Activated CD4-positive, alpha-beta T cell treated with anti-CD3 and anti-CD28 coated beads, Interleukin-2, amount 10 ng/mL, durations not matched to agents 24 days and 14 days (primary cell): ENCODE data around the gene NXN. TPM values are rescaled to one million over a fixed set of nuclear protein-coding genes. Genes with fewer than 3 reads are reported as not detected.
"Not testable (repeated sequence)": the region's sequence is repeated elsewhere in the genome, so short reads cannot be mapped to it uniquely, and the experiment has no call there.

Experiments
- DNase-seq: peaks from one replicate; pipeline ENCODE4 v3.0.0; 2022
- H3K27ac Mint-ChIP-seq: one replicate; pipeline ENCODE4 v1.8.0; 2022; ENCODE audit warnings: mild to moderate bottlenecking, mixed read lengths
- H3K27me3 Mint-ChIP-seq: one replicate; pipeline ENCODE4 v1.8.0; 2022; ENCODE audit warnings: mixed read lengths
- H3K36me3 Mint-ChIP-seq: one replicate; pipeline ENCODE4 v1.8.0; 2022; ENCODE audit warnings: low read depth, mild to moderate bottlenecking, mixed read lengths
- H3K4me1 Mint-ChIP-seq: one replicate; pipeline ENCODE4 v1.8.0; 2021; ENCODE audit warnings: mixed read lengths
- H3K4me3 Mint-ChIP-seq: one replicate; pipeline ENCODE4 v1.8.0; 2022; ENCODE audit warnings: mild to moderate bottlenecking, moderate library complexity, mixed read lengths
- H3K9me3 Mint-ChIP-seq: one replicate; pipeline ENCODE4 v1.8.0; 2021; ENCODE audit warnings: mixed read lengths
- intact Hi-C: fragments of 100-400 bp; cut with micrococcal nuclease; formaldehyde crosslinking; loops from one replicate; pipeline ENCODE4 v1.15.1; 2023
- total RNA-seq: library from RNA; stranded (reverse); gene quantifications from 2 replicates; pipeline ENCODE4 v1.2.3, GENCODE V29; 2022

The NXN gene
- total RNA-seq, 1 donor from 2014 or later: 0.14 TPM

DNA sequence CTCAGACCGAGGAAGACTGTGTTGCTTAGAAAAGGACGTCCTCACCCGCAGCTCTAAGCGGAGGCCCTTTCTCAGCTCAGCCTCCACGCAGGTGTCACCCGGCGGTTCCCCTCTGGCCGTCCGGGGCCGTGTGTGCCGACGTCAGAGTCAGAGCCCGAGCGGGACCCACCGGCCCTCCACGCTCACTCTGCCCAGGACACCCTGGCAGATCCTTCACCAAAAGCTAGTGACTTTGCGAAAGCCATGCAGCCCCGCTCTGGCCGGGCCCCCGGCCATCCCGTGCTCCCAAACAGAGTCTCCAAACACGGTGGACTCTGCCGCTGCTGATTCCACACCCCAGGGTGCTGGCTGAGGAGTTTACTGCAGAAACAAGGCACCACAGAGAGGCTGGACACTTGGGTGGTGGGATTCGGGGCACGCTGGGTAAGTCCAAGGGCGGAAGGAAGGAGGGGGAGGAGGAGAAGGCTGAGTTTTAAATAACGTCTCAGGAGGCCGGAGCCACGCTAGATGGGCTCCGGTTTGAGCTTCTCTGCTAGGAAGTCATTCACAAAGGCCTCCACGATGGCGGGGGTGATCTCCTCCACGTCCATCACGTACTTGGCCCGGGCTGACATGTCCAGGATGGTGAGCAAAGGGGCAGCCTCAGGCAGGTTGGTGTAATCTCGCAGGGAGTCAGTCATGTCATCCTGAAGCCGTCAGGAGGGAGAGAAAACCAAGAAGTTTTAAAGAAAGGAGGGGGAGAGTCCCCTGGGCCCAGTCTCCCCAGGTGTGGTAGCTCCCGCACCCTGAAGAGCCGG lies 178.9 kb downstream of the NXN start:
- Mint-ChIP-seq H3K27me3 (no peaks in the 10 kb centered on the region), H3K9me3 (no peaks in the 10 kb centered on the region), H3K4me3 (no peak overlapping the region), H3K4me1 (no peaks in the 10 kb centered on the region), H3K36me3 (peaks cover 2% of the 10 kb centered on the region), H3K27ac (no peak overlapping the region)
- no peak for DNase-seq
- intact Hi-C loops: no loop called here

DNA sequence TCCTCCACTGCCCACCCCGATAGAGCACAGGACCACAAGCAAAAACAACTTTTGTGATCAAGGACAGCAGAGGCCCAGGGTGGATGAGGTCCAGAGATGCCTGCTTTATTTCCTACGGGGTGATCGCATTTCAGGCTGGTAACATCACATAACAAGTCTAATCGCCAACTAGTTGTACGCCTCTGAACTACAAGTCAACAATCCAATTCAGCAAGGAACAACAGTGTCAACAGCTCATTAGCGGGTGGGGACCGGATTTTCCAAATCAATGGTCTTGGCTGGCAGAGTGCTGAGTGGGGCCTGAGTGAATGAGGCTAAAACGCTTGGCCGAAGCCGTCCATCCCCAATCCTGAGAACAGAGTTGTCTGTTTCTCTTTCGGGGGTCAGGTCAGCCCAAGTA lies 180.3 kb downstream of the NXN start:
- no peak overlapping the region for H3K4me3 Mint-ChIP-seq
- no peaks in the 10 kb centered on the region for H3K27me3 Mint-ChIP-seq
- no peak overlapping the region for H3K27ac Mint-ChIP-seq
- H3K9me3 Mint-ChIP-seq: no peaks in the 10 kb centered on the region
- no peak for DNase-seq
- intact Hi-C loops: loop anchor here (5.0 kb wide), 1 partner anchor 198 kb away; the partner anchor contains the start of gene TIMM22
- H3K4me1 Mint-ChIP-seq: peaks cover 4% of the 10 kb centered on the region
- H3K36me3 Mint-ChIP-seq: peaks cover 5% of the 10 kb centered on the region

DNA sequence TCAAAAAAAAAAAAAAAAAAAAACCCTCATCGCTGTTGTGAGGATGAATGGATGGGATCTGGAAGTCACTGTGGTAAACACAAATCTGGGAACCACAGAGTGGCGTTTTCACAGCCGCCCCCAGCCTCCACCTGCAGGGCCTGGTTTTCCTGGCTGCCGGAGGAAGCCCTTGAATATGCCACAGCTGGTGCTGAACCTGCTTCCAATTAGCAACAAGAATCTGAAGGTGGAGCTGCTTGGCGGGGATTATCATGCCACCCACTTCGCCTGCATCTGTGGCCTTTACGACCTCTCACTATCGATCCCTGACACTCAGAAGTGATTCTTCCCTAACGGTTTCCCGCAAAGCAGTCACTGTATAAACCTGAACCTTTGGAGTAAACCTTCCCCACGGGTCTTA lies 181.3 kb downstream of the NXN start:
- peaks cover 4% of the 10 kb centered on the region for H3K4me1 Mint-ChIP-seq
- no peak overlapping the region for H3K4me3 Mint-ChIP-seq
- H3K27me3 Mint-ChIP-seq: no peaks in the 10 kb centered on the region
- peaks cover 6% of the 10 kb centered on the region for H3K36me3 Mint-ChIP-seq
- intact Hi-C loops: loop anchor here (5.0 kb wide), 1 partner anchor 199 kb away; the partner anchor contains the start of gene TIMM22
- H3K9me3 Mint-ChIP-seq: no peaks in the 10 kb centered on the region
- H3K27ac Mint-ChIP-seq: no peak overlapping the region
- DNase-seq: no peak

DNA sequence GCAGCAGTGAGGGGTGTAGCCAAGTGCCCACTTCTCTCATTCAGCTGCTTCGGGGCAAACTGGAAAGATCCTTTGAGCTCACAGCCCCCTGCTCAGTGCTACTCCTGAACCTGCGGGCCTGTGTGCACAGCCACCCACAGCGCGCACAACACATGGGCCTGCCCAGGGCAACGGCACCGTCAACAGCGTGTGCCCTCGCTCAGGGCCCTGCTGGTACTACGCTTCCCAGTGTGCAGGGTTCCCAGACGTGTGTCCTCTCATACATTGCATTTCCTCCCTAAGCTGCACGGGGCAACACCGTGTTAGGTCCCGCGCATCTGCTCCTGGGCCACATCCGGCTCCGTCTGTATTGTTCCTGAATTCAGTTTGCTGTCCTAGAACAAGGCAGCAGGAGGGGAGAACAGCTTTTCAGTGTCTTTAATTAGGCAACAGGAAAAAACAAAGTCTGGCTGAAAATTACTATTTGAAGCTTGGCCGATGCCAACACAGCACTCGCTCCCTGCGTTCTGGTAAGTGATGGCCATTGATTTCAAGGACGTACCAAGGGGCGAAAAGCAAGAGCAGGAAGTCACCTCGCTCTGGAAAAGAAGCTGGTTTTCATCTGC lies 182.2 kb downstream of the NXN start:
- intact Hi-C loops: loop anchor here (5.0 kb wide), 1 partner anchor 200 kb away; the partner anchor contains the start of gene TIMM22
- peaks cover 4% of the 10 kb centered on the region for H3K4me1 Mint-ChIP-seq
- H3K4me3 Mint-ChIP-seq: no peak overlapping the region
- H3K27ac Mint-ChIP-seq: no peak overlapping the region
- DNase-seq: no peak
- no peaks in the 10 kb centered on the region for H3K27me3 Mint-ChIP-seq
- H3K36me3 Mint-ChIP-seq: peaks cover 11% of the 10 kb centered on the region
- H3K9me3 Mint-ChIP-seq: no peaks in the 10 kb centered on the region

DNA sequence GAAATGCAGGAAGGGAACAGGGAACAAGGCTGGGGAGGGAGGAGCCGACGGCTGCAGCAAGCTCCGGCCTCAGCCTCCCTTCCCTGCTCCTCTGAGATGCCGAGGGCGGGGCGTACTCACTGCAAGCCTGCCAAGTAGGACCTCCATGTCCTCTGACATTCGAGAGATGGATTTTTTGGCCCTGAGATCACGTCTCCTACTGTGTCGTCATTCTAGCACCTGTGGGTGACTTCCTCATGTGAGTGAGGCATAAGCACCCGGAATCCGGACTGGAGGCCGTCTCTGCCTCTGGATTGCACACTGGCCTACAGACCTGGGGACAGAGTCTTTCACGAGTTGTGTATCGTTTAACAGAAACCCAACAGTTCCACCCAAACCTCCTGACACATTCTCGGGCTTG lies 183.0 kb downstream of the NXN start:
- intact Hi-C loops: loop anchor here (5.0 kb wide), 1 partner anchor 201 kb away; the partner anchor contains the start of gene TIMM22
- no peaks in the 10 kb centered on the region for H3K9me3 Mint-ChIP-seq
- H3K36me3 Mint-ChIP-seq: peaks cover 16% of the 10 kb centered on the region
- no peak overlapping the region for H3K27ac Mint-ChIP-seq
- H3K27me3 Mint-ChIP-seq: no peaks in the 10 kb centered on the region
- DNase-seq: no peak
- H3K4me3 Mint-ChIP-seq: no peak overlapping the region
- peaks cover 4% of the 10 kb centered on the region for H3K4me1 Mint-ChIP-seq

DNA sequence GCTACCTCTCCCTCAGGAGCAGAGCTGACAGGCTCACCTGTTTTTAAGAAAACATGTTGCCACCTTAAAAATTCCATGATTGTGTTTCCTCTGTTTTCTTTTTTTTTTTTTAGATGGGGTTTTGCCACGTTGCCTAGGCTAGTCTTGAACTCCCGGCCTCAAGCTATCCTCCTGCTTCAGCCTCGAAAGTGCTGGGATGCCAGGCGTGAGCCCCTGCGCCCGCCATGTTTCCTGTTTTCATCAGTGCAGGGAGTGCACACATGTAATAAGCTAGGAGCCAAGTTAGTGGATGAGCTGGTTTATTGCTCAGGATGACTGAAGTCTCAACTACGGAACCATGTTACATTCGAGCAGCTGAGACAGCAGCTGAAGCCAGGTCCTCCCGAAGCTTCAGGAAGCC lies 183.9 kb downstream of the NXN start:
- DNase-seq: no peak
- intact Hi-C loops: loop anchor here (1.0 to 5.0 kb wide), 2 partner anchors 186 to 202 kb away; partner anchors contain the start of gene TIMM22
- no peak overlapping the region for H3K4me3 Mint-ChIP-seq
- no peaks in the 10 kb centered on the region for H3K27me3 Mint-ChIP-seq
- H3K27ac Mint-ChIP-seq: no peak overlapping the region
- H3K4me1 Mint-ChIP-seq: peaks cover 4% of the 10 kb centered on the region
- no peaks in the 10 kb centered on the region for H3K9me3 Mint-ChIP-seq
- H3K36me3 Mint-ChIP-seq: peaks cover 23% of the 10 kb centered on the region

DNA sequence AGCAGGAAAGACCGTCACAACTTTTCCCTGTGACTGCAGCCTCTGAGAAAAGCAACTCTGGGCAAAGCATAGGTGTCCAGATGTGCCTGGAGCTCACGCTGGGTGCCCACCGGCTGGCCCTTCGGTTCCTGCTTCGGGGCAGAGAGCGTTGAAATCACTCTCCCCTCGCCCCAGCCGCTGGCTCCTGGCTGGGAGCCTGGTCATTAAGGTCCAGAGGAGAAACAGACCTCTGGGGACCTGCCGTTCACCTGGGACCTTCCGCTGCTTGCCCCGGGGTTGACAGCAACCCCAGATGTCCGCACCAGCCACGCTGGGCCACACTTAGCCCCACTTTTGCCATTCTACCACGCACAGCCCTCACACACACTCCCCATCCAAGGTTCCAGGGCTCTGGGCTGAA lies 184.3 kb downstream of the NXN start:
- Mint-ChIP-seq H3K27me3 (no peaks in the 10 kb centered on the region), H3K9me3 (no peaks in the 10 kb centered on the region), H3K4me1 (peaks cover 4% of the 10 kb centered on the region), H3K4me3 (no peak overlapping the region), H3K36me3 (peaks cover 23% of the 10 kb centered on the region), H3K27ac (no peak overlapping the region)
- intact Hi-C loops: loop anchor here (1.0 to 5.0 kb wide), 2 partner anchors 186 to 202 kb away; partner anchors contain the start of gene TIMM22
- DNase-seq: no peak

DNA sequence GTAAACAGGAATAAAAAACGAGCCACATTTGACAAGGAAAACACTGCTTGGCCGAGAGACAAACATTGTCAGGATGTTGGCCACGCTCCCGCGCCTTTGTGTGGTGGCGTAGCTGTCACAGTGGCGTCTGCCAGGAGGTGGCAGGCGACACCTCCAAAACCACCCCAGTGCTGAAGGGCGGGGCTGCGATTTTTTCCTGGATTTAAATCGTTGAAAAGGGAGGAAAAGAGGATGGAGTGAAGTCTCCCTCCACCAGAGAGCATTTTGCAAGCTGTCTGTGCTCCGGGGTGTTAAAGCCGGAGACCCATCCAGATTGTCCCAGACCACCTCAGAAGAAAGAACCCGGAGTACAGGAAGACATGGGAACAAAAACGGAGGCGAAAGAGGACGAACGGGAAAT lies 184.7 kb downstream of the NXN start:
- Mint-ChIP-seq H3K27ac (no peak overlapping the region), H3K36me3 (peaks cover 25% of the 10 kb centered on the region), H3K4me1 (peaks cover 4% of the 10 kb centered on the region), H3K4me3 (no peak overlapping the region), H3K27me3 (no peaks in the 10 kb centered on the region), H3K9me3 (no peaks in the 10 kb centered on the region)
- peak; percentile 82 for DNase-seq
- intact Hi-C loops: loop anchor here (1.0 to 5.0 kb wide), 2 partner anchors 186 to 202 kb away; partner anchors contain the start of gene TIMM22

DNA sequence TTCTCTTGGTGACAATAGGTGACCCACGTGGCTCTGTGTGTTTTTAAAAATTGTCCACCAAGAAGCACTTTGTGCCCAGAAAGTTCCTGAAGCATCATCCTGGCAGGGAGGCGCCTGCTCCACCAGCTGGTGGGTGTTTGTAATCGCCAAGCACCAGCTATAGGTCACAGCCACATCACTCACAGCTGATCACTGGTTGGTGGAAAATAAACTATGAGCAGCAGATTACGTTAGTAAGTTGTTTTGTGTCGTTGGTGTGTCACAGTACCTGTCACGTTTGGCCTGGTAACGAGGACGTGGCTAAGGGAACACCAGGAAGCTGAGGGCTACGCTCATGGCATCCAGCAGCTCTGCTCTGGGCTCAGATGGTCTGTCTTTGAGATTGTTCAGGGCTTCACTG lies 187.3 kb downstream of the NXN start:
- H3K27me3 Mint-ChIP-seq: no peaks in the 10 kb centered on the region
- no peak overlapping the region for H3K27ac Mint-ChIP-seq
- intact Hi-C loops: no loop called here
- no peak for DNase-seq
- H3K4me1 Mint-ChIP-seq: peaks cover 4% of the 10 kb centered on the region
- peaks cover 36% of the 10 kb centered on the region for H3K36me3 Mint-ChIP-seq
- H3K4me3 Mint-ChIP-seq: no peak overlapping the region
- H3K9me3 Mint-ChIP-seq: no peaks in the 10 kb centered on the region

DNA sequence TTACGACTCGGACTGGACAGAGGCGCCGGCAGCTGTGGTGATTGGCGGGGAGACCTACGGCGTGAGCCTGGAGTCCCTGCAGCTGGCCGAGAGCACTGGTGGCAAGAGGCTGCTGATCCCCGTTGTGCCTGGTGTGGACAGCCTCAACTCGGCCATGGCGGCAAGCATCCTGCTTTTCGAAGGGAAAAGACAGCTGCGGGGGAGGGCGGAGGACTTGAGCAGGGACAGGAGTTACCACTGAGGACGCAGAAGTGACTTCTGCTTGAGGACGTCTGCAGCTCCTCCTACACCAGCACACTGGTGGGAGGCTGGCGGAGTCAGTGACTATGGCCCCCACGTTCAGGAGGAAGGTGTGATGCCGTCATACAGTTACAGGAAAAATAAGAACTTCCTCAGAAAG lies 187.7 kb downstream of the NXN start:
- intact Hi-C loops: no loop called here
- no peak overlapping the region for H3K27ac Mint-ChIP-seq
- H3K4me3 Mint-ChIP-seq: no peak overlapping the region
- H3K4me1 Mint-ChIP-seq: peaks cover 4% of the 10 kb centered on the region
- DNase-seq: no peak
- H3K27me3 Mint-ChIP-seq: no peaks in the 10 kb centered on the region
- H3K36me3 Mint-ChIP-seq: peaks cover 39% of the 10 kb centered on the region
- H3K9me3 Mint-ChIP-seq: no peaks in the 10 kb centered on the region

DNA sequence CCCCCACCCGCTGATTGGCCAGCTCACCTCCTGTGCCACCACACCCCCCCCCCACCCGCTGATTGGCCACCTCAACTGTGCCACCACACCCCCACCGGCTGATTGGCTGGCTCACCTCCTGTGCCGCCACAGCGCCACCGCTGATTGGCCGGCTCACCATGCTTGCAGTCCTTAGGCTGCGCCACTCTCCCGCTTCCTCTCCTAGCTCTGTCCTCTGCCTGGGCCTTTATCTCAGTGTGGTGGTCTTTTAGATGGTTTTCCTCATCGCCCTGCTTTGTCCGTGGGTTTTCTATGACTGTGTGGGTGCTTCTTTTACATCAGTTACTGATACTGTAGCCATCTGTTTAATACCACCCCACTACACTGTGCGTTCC lies 188.7 kb downstream of the NXN start:
- H3K4me1 Mint-ChIP-seq, H3K27me3 Mint-ChIP-seq, H3K9me3 Mint-ChIP-seq, H3K4me3 Mint-ChIP-seq, H3K27ac Mint-ChIP-seq, DNase-seq, intact Hi-C loops: not testable (repeated sequence)
- peaks cover 39% of the 10 kb centered on the region for H3K36me3 Mint-ChIP-seq

DNA sequence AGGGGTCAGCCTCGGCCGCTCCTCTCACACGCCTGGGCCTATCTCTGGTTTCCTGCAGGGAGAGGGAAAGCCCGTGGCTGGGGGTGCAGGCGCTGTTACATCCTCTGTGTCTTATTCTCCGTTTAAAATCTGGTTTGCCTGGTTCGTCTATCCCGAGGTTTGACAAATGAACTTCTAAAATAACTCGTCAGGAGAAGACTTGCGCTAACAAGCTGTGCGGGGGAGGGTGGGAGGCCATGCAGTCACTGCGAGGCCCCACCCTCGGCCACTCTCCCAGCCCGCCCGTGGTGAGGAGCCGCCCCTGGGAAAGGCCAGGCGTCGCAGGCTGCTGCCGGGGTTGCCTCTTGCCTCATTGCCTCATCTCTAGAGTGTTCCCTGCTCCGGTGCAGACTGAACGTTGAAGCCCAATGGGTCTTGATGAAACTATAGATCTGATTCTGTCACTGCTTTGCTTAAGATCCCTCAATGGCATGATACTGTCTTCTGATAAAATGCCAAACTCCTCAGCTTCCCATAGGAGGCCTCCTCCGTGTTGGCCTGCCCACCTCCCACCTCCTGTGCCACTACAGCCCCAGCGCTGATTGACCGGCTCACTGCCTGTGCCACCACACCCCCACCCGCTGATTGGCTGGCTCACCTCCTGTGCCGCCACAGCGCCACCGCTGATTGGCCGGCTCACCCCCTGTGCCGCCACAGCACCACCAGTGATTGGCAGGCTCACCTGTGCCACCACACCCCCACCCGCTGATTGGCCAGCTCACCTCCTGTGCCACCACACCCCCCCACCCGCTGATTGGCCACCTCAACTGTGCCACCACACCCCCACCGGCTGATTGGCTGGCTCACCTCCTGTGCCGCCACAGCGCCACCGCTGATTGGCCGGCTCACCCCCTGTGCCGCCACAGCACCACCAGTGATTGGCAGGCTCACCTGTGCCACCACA lies 189.4 kb downstream of the NXN start:
- H3K4me1 Mint-ChIP-seq, DNase-seq, intact Hi-C loops, H3K27me3 Mint-ChIP-seq, H3K9me3 Mint-ChIP-seq, H3K27ac Mint-ChIP-seq, H3K4me3 Mint-ChIP-seq: not testable (repeated sequence)
- H3K36me3 Mint-ChIP-seq: peaks cover 39% of the 10 kb centered on the region

DNA sequence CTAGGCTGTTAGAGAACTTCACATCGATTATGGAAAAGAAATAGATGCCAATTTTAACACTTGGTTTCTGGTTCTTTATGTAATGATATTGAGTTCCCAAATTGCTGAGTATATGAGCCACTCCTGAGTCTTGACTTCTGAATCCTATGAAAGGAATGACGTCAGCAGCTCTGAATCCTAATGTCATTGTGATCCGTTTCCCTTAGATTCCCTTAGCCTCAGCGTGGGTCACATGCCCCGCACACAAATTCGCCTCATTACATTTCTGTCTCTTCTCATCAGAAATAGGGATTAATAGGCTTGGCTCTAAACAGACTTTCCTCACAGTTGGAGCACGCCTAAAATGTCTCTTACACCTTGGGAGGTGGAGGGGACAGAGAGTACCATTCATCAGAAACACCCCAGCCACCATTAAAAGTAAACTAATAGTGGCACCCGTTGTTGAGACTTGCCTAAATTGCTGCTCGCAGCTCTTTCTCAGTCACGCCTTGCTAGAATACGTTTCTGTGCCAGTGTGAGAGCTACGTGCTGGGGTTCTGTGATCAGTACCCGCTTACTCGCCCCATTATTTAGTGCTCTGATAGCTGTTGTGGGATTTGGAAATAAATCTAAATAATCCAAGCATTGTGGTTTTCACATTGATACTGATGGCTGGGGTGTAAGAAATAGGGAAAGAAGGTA lies 190.3 kb downstream of the NXN start:
- intact Hi-C loops: no loop called here
- Mint-ChIP-seq H3K9me3 (no peaks in the 10 kb centered on the region), H3K4me3 (no peak overlapping the region), H3K27me3 (no peaks in the 10 kb centered on the region), H3K4me1 (peaks cover 6% of the 10 kb centered on the region), H3K27ac (no peak overlapping the region), H3K36me3 (peaks cover 38% of the 10 kb centered on the region)
- no peak for DNase-seq
